GM18519 (cell line): ENCODE results near the gene NFKB1.
"Not testable (repeated sequence)": the region's sequence is repeated elsewhere in the genome, so short reads cannot be mapped to it uniquely, and the experiment has no call there.

ENCODE experiments used
- ATAC-seq: cut with Tn5 transposase; IDR thresholded peaks from one replicate; pipeline ENCODE4 v1.9.1; 2021; ENCODE audit warnings: mild to moderate bottlenecking, moderate library complexity; ENCODE audit not compliant: unreplicated experiment, low FRiP score

Gene NFKB1, protein sequence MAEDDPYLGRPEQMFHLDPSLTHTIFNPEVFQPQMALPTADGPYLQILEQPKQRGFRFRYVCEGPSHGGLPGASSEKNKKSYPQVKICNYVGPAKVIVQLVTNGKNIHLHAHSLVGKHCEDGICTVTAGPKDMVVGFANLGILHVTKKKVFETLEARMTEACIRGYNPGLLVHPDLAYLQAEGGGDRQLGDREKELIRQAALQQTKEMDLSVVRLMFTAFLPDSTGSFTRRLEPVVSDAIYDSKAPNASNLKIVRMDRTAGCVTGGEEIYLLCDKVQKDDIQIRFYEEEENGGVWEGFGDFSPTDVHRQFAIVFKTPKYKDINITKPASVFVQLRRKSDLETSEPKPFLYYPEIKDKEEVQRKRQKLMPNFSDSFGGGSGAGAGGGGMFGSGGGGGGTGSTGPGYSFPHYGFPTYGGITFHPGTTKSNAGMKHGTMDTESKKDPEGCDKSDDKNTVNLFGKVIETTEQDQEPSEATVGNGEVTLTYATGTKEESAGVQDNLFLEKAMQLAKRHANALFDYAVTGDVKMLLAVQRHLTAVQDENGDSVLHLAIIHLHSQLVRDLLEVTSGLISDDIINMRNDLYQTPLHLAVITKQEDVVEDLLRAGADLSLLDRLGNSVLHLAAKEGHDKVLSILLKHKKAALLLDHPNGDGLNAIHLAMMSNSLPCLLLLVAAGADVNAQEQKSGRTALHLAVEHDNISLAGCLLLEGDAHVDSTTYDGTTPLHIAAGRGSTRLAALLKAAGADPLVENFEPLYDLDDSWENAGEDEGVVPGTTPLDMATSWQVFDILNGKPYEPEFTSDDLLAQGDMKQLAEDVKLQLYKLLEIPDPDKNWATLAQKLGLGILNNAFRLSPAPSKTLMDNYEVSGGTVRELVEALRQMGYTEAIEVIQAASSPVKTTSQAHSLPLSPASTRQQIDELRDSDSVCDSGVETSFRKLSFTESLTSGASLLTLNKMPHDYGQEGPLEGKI

DNA sequence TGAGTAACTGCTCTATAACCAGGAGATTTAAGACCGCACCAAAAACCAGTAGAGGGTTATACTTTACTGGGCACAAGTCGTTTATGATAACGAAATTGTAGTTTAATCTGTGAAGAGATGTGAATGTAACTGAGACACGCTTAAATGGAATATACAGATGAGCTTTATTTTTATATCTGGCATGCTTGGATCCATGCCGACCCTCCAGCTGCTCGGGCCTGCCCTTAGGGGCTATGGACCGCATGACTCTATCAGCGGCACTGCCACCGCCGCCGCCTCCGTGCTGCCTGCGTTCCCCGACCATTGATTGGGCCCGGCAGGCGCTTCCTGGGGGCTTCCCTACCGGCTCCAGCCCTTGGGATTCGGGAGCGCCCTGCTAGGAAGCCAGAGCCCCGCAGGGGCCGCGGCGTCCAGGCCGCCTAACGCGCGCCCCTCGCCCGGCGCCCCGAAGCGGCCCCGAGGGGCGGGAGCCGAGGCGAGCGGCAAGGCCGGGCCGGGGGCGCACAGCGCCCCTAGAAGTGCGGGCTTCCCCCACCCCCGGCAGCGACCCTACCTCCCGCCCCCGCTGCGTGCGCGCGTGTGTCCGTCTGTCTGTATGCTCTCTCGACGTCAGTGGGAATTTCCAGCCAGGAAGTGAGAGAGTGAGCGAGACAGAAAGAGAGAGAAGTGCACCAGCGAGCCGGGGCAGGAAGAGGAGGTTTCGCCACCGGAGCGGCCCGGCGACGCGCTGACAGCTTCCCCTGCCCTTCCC lies at the start of gene NFKB1:
TSS of gene NFKB1 (plus strand) at position 664 of the 751 bp plus-strand sequence. CDS start 24,160 bp downstream, outside the sequence.
- peak; percentile 43 for ATAC-seq

- ATAC-seq: no peak
Measured at GRCh38 chr4:102452854-102453253, 48.3 kb upstream of the NFKB1 start.

DNA sequence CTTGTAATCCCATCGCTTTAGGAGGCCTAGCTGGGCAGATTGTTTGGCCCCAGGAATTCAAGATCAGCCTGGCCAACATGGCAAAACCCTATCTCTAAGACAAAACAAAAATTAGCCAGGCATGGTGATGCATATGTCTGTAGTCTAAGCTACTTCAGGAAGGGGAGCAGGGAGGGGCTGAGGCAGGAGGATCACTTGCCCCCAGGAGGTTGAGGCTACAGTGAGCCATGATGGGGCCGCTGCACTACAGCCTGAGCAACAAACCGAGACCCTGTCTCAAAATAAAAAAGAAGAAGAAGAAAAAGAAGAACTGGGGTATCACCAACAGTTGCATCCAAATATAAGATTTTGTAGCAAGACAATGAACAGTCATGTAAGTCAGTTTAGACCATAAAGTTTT lies 47.3 kb upstream of the NFKB1 start:
- ATAC-seq: no peak

- ATAC-seq: no peak
Measured at GRCh38 chr4:102454268-102454667, 46.9 kb upstream of the NFKB1 start.

DNA sequence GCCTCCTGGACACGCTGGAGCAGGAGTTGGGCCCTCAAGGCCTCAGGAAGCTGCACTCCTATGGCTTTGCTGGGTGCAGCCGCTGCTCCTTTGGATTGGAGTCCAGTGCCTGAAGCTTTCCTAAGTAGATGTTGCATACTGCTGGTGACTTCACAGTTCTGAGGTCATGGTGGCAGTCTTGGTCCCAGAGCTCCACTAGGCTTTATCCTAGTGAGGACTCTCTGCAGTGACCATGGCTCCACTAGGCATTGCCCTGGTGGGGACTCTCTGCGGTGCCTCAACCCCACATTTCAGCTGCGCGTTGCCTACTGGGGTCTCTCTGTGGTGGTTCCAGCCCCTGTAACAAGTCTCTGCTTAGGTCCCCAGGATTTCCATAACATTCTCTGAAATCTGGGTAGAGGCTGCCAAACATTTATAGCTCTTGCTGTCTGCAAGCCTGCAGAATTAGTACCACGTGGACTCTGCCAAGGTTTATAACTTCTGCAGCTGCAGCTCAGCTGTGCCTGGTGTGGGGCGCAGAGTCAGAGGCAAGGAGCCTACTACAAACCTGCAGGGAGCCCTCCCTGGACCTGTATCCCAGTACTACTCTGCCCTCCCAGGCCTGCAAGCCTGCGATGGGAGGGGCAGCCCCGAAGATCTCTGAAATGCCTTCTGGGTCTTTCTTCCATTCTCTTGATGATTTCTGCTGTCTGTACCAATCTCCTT lies 46.0 kb upstream of the NFKB1 start:
- ATAC-seq: no peak

DNA sequence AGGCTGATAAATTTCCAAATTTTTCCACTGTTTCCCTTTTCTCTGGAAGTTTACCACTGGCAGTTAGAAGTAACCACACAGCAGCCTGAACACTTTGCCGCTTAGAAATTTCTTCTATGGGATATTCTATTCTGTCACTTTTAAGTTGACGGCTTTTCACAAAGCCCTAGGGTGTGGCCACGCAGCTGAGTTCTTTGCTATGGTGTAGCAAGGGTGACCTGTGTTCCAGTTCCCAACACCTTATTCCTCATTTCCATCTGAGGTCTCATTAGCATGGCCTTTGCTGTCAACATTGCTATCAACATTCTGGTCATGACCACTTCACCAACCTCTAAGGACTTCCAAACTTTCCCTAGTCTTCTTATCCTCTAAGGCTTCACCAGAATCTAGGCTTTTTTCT lies 45.4 kb upstream of the NFKB1 start:
- ATAC-seq: no peak

DNA sequence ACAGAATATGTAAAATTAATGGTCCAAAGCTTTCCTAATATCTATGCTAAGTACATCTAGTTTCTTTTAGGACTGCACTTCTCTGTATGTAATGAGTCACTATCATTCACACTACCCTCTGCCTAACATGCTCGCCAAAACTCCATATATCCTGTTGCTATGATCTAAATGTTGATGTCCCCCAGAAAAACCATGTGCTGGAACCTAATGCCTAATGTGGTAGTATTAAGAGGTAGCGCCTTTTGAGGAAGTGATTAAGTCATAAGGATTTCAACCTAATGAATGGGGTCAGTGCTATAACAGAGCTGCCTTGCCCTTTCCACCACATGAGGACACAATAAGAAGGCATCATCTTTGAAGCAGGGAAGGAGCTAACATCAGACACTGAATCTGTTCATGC lies 34.9 kb upstream of the NFKB1 start:
- no peak for ATAC-seq

DNA sequence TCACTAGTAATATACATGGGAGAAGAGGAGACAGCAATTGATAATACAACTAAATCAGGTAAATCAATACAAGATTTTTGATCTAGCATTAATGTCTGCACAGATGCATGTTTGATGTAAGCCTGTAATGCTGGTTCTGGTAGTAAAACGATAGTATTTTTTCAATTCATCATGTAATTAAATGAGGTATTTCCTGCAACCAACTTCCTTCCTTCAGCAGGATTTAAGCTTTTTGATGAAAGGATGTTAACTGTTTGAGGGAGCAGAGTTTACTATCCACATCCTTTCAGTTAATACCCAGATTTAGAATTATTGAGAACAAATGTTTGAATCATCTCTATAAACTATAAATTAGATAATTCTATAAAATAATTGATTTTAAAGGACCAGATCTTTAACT lies 31.4 kb upstream of the NFKB1 start:
- no peak for ATAC-seq

DNA sequence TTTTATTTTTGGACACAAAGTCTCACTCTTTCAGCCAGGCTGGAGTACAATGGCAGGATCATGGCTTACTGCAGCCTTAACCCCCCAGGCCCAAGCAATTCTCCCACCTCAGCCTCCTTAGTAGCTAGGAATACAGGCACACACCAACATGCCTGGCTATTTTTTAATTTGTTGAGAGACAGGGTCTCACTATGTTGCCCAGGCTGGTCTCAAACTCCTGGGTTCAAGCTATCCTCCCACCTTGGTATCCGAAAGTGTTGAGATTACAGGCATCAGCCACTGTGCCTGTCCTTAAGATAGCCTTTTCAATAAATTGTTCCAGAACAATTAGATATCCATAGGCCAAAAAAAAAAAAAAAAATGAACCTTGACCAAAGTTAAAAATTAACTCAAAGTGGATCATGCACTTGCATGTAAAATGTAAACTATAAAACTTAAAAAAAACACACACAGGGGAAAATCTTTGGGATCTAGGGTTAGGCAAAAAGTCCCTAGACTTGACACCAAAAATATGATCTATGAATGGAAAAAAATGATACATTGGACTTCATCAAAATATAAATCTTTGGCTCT lies 28.6 kb upstream of the NFKB1 start:
- no peak for ATAC-seq

DNA sequence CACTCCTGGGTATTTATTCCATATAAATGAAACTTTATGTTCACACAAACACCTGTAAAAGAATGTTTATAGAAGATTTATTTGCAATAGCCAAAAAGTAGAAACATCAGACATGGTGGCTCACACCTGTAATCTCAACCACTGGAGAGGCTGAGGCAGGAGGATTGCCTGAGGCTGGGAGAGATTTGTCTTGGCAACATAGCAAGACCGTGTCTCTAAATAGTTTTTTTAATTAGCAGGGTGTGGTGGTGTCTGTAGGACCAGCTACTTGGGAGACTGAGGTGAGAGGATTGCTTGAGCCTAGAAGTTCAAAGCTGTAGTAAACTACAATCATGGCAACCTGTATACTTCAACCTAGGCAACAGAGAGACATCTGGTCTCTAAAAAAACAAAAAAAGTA lies 27.7 kb upstream of the NFKB1 start:
- ATAC-seq: no peak

DNA sequence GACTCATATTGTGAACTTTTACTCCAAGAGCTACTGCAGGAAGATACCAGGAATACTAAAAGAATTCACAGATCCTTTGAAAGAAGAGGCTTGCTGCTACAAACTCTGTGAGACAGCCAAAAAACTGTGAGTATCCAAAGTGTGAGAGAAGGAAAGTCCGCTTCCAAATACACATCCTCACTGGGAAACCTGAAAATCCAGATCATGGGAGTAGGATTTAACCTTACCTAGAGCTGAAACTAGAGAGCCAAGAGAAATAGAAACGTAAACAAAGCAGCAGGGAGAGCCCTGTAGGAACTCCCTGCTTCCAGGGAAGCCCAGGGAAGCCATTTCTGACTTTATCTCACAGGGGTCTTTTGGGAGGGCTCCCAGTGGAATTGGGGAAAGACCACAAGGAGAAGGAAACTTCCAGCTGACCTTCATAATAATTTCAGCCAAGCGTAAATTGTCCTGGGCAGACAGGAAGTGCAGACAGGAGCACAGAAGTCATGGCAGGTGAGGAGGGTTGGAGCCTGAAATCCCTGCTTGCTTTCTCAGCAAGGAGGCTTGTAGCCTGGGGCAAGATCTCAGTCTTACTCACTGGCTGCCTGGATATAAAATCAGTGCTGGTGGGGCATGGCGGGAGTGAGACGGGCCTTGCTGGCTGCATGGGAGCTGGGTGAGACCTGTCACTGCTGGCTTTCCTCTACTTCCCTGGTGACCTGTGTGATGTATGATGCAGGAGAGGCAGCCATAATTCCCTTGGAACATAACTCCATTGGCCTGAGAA lies 26.2 kb upstream of the NFKB1 start:
- ATAC-seq: no peak

GRCh38 chr4:102477657-102478056 lies 23.5 kb upstream of the NFKB1 start:
- no peak for ATAC-seq

- ATAC-seq: no peak
Measured at GRCh38 chr4:102478186-102478585, 23.0 kb upstream of the NFKB1 start.

DNA sequence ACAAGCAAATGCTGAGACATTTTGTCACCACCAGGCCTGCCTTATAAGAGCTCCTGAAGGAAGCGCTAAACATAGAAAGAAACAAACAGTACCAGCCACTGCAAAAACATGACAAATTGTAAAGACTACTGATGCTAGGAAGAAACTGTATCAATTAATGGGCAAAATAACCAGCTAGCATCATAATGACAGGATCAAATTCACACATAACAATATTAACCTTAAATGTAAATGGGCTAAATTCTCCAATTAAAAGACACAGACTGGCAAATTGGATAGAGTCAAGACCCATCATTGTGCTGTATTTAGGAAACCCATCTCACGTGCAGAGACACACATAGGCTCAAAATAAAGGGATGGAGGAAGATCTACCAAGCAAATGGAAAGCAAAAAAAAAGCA lies 21.3 kb upstream of the NFKB1 start:
- ATAC-seq: not testable (repeated sequence)

- no peak for ATAC-seq
Measured at GRCh38 chr4:102483120-102483519, 18.0 kb upstream of the NFKB1 start.

GRCh38 chr4:102483990-102484692 lies 17.0 kb upstream of the NFKB1 start:
- ATAC-seq: not testable (repeated sequence)

- ATAC-seq: no peak
Measured at GRCh38 chr4:102492531-102493241, 8.5 kb upstream of the NFKB1 start.

DNA sequence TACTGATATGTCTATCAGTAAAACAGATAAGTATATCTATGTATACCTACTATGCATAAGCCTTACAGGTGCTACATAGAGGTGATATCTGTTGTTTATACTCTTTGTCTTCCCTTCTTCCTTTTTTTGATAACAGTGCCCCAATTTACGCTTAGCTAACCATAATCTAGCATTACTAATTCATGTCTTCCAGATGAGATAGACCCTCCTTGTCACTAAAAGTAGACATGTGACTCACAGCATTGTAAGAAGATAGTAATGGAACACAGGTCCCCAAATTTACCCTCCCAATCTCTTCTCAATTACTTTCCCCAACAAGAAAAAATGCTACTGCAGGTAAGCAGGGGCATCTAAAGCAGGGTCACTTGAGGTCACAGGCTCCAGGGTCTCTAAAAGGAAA lies 7.9 kb upstream of the NFKB1 start:
- ATAC-seq: no peak
